Measurements from ENCODE around the gene MYO1D.

- TF ChIP-seq ZFP30 (CRISPR knock-in tag; IDR thresholded peaks at IDR 0.05) (no peak), SNAI2 (CRISPR knock-in tag; IDR thresholded peaks at IDR 0.05) (no peak), RARB (CRISPR knock-in tag; IDR thresholded peaks at IDR 0.05) (no peak), GLIS3 (CRISPR knock-in tag; IDR thresholded peaks at IDR 0.05) (no peak), PATZ1 (CRISPR knock-in tag; IDR thresholded peaks at IDR 0.05; ENCODE audit: borderline replicate concordance) (no peak), BACH2 (CRISPR knock-in tag; IDR thresholded peaks at IDR 0.05; ENCODE audit: borderline replicate concordance) (no peak), CSDC2 (CRISPR knock-in tag; IDR thresholded peaks at IDR 0.05) (no peak), PPARA (CRISPR knock-in tag; IDR thresholded peaks at IDR 0.05; ENCODE audit: borderline replicate concordance) (no peak), ARNTL (CRISPR knock-in tag; IDR thresholded peaks at IDR 0.05; ENCODE audit: borderline replicate concordance, low read depth) (no peak), CREB5 (CRISPR knock-in tag; IDR thresholded peaks at IDR 0.05; ENCODE audit: low read depth) (no peak), TSHZ2 (CRISPR knock-in tag; IDR thresholded peaks at IDR 0.05) (no peak), ZNF565 (CRISPR knock-in tag; conservative IDR thresholded peaks at IDR 0.05; ENCODE audit: low read depth) (no peak)
Measured at GRCh38 chr17:32593003-32593402, 283.9 kb downstream of the MYO1D start.
